PFSK-1 (cell line): Measurements from ENCODE around the gene HYAL3.

ENCODE experiments used
- POLR2AphosphoS5 ChIP-seq: IDR thresholded peaks from 2 replicates; pipeline ENCODE4 v1.6.1; 2012; ENCODE audit warnings: low read depth, mild to moderate bottlenecking, control low read depth, low read length, moderate library complexity
- SIN3A ChIP-seq: IDR thresholded peaks from 2 replicates; pipeline ENCODE4 v1.6.1; 2012; ENCODE audit warnings: mild to moderate bottlenecking, low read length, moderate library complexity, borderline replicate concordance; ENCODE audit not compliant: insufficient read depth
- TAF1 ChIP-seq: IDR thresholded peaks from 2 replicates; pipeline ENCODE4 v1.6.1; 2012; ENCODE audit warnings: low read length, control low read depth, borderline replicate concordance; ENCODE audit not compliant: insufficient read depth

DNA sequence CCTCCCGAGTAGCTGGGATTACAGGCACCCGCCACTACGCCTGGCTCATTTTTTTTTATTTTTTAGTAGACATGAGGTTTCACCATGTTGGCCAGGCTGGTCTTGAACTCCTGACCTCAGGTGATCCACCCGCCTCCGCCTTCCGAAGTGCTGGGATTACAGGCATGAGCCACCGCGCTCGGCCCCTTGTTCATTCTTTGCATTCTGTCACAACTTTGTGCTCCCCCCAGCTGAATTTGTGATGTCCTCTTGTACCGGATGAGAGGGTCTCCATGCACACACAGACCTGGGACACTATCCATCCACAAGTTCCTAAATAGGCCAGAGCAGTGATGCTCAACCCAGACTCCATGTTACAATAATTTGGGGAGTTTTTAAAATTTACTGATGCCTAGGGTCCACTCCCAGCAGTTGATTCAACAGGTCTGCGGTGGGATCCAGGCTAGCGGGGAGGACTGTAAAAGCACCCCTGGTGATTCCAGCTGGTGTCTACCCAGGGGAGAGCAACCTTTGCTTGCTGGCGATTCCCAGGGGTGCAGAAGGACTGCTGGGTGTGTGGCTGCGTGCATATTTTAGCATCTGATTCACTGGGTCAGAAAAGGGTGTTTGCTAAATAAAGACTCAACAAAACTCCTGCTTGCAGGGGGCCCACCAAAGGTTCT, 40.4 kb upstream of the HYAL3 start:
- TF ChIP-seq POLR2AphosphoS5, result no peak
- no peak for TF ChIP-seq TAF1
- no peak for TF ChIP-seq SIN3A
